Stimulated activated CD8-positive, alpha-beta memory T cell treated with anti-CD3 and anti-CD28 coated beads, Interleukin-15, amount 100 ng/mL, for 48 hours (primary cell): ENCODE results near the gene PIAS4.
"Not testable (repeated sequence)": the region's sequence is repeated elsewhere in the genome, so short reads cannot be mapped to it uniquely, and the experiment has no call there.

Experiments used
- DNase-seq, 2 donors: peaks; one replicate each; pipeline ENCODE4 v3.0.0-alpha.2; 2020; ENCODE audit warnings: low read depth in 2 of 2

Gene PIAS4, protein sequence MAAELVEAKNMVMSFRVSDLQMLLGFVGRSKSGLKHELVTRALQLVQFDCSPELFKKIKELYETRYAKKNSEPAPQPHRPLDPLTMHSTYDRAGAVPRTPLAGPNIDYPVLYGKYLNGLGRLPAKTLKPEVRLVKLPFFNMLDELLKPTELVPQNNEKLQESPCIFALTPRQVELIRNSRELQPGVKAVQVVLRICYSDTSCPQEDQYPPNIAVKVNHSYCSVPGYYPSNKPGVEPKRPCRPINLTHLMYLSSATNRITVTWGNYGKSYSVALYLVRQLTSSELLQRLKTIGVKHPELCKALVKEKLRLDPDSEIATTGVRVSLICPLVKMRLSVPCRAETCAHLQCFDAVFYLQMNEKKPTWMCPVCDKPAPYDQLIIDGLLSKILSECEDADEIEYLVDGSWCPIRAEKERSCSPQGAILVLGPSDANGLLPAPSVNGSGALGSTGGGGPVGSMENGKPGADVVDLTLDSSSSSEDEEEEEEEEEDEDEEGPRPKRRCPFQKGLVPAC

DNA sequence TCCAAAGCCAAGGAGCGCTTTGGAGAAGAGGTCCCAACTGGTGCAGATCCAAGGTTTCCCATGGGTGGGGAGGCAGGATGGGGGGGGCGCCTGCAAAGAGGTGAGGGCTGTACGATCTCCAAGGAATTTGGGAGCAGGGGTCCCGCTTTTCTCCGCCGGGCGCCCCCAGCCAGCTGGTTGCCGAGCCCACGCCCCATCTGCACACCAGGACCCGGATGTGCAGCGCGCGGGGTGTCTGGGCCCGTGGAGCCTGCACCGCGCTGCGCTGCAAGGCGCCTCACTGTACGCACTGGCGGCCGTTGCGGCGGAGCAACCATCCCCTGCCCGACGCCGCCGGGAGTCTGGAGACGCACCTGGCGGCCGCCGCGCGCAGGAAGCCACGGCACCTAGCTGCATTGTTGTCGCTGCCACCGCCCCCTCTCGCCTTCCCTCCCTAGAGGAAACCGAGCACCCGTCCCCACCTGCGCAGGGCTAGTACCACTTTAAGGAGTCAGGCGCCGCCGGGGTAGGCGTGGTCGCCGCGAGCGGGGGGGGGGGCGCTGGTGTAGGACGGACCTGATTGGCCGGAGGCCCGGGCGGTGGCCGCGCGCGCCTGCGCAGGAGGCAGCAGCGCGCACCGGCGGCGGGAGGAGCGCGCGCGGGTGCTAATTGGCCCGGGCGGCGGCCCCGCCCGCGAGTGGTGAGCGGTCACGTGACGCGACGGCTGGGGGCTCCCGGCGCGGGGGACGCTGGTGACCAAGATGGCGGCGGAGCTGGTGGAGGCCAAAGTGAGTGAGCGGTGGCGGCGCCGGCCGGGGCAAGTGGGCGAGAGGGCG lies at the start of gene PIAS4:
Gene PIAS4, plus strand, starts transcription at position 716 of the 815 bp plus-strand sequence. Its CDS starts 25 bp downstream, at position 741.
- peak; percentile 96 to 97 for DNase-seq

DNA sequence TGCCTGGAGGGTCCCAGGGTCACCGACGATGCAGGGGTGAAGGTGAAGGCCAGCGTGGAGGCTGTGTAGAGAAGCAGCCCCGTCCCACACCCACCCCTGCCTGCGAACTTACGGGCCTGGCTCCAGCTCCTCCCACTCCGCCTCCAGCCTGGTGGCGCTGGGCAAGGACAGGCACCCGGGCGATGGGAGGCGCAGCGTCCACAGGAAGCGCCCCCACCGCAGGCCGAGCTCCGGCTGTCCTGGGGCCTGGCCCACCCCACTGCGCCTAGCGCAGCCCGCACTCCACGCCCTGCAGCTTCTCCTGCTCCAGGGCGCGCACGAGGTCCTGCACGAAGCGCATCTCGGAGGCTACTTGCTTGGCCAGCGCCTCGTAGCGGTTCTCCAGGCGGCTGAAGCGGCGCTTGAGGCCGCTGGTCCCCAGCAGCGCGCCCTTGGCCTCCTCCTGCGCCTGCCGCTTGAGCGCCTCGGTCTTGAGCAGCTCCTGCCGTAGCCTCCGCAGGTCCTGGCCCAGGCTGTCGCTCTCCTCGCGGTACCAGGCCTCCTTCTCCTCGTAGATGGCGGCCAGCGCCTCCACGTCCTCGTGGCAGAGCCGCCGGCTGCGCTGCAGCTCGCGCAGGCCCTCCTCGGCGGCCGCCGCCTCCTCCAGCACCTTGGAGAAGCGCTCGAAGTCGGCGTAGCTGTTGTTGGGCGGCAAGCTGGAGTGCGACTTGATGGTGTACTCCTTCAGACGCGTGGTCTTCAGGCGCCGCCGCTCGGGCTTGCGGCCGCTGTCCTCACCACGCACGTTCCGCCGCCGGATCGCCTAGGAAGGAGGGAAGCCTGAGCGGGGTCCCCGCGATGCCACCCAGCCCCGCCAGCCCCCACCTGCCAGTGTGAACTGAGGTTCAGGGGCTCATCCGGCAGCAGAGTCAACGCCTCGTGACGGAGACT lies 48.4 kb upstream of the PIAS4 start:
- no peak for DNase-seq

DNA sequence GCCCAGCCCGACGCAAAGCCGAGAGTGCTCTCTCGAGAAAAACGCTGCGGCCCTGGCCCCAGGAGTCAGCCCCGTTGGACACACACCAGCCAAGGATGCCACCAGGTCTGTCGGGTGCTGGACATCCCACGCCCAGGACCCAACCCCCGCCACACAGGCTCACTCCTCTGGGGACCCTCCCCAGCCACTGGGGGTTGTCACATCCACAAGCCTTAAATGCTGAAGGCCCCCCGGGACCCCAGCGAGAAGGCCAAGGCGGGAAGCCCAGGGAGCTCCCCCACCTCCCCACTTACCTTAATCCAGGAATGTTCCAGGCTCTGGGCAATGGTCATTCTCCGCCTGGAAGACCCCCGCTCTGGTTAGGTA lies 47.8 kb upstream of the PIAS4 start:
- no peak for DNase-seq

- no peak for DNase-seq
These were observed 46.5 kb upstream of the PIAS4 start for GRCh38 chr19:3961007-3961406.

GRCh38 chr19:3963458-3964255 lies 43.9 kb upstream of the PIAS4 start:
- DNase-seq, result no peak

DNA sequence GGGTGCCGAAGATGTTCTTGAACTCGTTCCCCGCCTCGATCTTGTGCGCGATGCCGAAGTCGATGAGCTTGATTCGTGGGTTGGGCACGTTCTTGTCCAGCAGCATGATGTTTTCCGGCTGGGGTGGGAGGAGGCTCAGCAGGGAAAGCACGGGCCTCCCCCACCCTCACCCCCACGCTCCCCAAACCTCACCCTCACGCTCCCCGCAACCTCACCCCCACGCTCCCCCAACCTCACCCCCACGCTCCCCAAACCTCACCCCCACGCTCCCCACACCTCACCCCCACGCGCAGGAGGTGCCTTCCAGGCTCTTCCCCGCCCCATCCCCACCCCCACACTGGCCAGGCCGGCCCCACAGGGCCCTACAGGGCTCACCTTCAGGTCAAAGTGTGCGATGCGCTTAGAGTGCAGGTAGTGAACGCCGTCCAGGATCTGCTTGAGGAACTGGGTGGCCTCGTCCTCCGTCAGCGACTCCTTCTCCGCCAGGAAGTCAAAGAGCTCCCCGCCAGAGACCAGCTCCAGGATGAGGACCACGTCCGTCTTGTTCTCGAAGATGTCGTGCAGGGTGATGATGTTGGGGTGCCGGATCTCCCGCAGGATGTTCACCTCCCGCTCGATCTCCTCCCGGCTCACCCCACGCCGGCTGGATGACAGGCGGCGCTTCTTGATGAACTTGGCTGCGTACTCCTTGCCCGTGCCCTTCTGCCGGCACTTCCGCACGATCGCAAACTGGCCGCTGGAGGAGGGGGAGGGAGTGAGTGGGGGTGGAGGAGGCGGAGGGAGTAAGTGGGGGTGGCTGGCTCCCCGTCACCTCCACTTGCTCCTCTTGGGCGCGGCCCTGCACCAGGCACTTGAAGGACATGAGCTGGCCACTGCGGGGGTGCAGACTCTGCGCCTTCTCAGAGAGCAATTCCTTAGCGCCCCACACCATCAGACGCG lies 43.0 kb upstream of the PIAS4 start:
- DNase-seq, result no peak

- no peak for DNase-seq
These were observed 41.2 kb upstream of the PIAS4 start for GRCh38 chr19:3966051-3967017.

GRCh38 chr19:3967983-3968382 lies 39.6 kb upstream of the PIAS4 start:
- not testable (repeated sequence) for DNase-seq

DNA sequence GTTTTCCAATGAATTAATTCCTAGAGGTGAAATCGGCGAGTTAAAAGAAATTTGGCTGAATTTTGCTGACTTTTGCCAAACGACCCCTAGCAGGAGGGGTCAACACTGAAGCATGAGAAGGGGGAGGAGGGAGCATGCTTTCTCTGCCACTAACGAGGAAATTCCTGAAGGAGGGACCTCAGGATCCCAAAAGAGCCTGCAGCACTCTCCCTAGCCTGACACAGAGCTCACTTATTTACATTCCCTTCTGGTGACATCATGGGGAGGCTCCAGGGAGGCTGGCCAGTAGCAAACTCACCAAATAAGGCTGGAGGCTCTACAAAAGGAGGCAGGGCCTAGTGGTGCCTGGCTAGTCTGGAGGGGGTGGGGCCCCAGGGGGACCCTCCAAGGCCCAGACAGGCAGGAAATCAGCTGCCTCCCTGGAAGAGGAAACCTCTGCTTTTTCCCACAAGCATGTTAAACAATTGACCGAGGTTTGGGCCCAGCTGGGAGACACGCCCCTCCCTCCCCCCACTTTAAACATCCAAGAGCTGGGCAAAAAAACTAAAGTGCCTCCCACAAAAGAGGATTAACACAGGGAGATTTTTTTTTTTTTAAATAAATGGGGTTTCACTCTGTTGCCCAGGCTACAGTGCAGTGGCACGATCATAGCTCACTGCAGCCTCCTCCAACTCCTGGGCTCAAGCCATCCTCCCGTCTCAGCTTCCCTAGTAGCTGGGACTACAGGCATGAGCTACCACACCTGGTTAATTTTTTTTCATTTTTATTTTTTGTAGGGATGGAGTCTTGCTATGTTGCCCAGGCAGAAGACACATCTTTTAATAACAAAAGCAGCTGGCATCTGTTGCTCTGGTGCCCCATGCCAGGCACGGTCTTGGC lies 38.7 kb upstream of the PIAS4 start:
- DNase-seq, result no peak

DNA sequence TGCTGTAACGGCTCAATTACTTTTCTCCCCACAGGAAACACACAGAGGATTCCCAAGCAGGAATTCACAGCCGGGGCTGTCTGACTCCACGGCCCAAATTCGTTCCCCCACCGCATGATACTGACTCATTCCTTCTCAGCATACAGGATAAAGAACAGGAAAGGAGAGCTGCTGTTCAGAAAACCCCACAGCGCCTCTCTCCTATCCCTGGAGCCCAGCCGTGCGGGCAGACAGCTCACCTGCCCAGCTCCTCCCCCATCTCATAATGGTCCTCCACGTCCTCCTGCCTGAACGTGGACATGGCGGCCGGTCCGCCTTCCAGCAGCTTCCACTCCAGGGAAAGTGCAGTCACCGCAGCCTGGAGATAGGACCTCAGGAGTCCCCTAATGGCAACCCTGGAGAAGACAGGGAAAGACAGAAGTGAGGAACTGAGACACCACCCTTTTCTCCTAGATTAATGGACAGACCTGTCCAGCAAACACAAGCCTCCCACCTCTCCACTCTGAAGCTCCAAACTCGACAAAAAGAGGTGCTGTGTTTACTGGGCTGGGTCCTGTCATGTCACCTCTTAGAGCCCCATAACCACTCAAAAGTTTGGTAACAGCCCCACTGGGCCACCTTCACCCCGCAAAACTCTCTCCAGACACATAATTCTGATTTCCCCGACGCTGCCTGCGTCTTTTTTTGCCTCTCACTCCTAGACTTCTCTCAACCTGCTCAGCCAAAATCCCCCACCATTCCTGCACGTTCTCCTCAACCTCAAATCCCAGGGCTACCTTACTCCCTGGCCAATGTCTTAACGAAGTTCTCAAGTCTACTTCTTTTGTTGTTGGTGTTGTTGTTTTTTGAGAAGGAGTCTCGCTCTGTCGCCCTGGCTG lies 37.9 kb upstream of the PIAS4 start:
- DNase-seq, result no peak

DNA sequence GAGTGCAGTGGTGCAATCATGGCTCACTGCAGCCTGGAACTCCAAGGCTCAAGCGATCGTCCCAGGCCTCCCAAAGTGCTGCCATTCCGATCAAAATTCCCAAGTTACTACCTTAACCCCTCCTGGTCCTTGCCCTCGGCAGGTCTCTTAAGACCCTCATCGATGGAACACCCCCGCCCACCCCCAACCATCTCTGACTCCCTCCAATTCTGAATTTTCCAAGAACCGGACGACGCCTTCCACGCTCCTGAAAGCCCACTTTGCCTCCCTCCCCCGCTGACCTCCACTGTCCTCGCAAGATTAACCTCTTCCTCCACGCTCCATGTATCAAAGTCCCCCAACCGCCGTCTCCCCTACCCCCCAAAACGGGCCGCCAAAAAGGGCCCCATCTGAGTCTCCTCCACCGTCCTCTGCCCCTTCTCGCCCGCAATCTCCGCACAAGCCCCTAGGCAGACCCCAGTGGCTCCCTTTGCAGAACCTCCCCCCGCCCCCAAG lies 37.2 kb upstream of the PIAS4 start:
- no peak for DNase-seq

GRCh38 chr19:3970808-3971598 lies 36.5 kb upstream of the PIAS4 start, which contains the start of gene DAPK3:
Gene DAPK3 (minus strand): TSS chr19:3971099. CDS start chr19:3969735, 1,364 bp downstream.
- DNase-seq, result peak; percentile 94 to 95

DNA sequence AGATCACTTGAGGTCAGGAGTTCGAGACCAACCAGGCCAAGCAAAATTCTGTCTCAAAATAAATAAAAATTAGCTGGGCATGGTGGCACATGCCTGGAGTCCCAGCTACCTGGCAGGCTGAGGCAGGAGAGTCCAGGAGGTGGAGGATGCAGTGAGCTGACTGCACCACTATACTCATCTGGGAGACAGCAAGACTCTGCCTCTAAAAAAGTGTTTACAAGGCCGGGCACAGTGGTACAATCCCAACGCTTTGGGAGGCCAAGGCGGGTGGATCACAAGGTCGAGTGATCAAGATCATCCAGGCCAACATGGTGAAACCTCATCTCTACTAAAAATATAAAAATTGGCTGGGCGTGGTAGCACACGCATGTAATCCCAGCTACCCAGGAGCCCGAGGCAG lies 32.4 kb upstream of the PIAS4 start:
- DNase-seq, result no peak

- DNase-seq, result no peak
These were observed 31.9 kb upstream of the PIAS4 start for GRCh38 chr19:3975637-3976087.
